ENCODE data around the gene B4GALT5.

GRCh38 chr20:49682798-49683197 lies 30.9 kb downstream of the B4GALT5 start:
- TF ChIP-seq CTCF (IDR thresholded peaks at IDR 0.05) (no peak), ZNF512 (CRISPR knock-in tag; IDR thresholded peaks at IDR 0.05; ENCODE audit: borderline replicate concordance) (no peak), AR (CRISPR knock-in tag; IDR thresholded peaks at IDR 0.05) (no peak), GABPB1 (CRISPR knock-in tag; IDR thresholded peaks at IDR 0.05) (no peak), ZNF121 (CRISPR knock-in tag; IDR thresholded peaks at IDR 0.05) (no peak), SMAD3 (CRISPR knock-in tag; IDR thresholded peaks at IDR 0.05; ENCODE audit: borderline replicate concordance) (no peak)
- TF ChIP-seq, protein P1, sequence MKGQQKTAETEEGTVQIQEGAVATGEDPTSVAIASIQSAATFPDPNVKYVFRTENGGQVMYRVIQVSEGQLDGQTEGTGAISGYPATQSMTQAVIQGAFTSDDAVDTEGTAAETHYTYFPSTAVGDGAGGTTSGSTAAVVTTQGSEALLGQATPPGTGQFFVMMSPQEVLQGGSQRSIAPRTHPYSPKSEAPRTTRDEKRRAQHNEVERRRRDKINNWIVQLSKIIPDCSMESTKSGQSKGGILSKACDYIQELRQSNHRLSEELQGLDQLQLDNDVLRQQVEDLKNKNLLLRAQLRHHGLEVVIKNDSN (CRISPR knock-in tag; IDR thresholded peaks at IDR 0.05): no peak
- TF ChIP-seq, protein P2, sequence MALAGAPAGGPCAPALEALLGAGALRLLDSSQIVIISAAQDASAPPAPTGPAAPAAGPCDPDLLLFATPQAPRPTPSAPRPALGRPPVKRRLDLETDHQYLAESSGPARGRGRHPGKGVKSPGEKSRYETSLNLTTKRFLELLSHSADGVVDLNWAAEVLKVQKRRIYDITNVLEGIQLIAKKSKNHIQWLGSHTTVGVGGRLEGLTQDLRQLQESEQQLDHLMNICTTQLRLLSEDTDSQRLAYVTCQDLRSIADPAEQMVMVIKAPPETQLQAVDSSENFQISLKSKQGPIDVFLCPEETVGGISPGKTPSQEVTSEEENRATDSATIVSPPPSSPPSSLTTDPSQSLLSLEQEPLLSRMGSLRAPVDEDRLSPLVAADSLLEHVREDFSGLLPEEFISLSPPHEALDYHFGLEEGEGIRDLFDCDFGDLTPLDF (CRISPR knock-in tag; IDR thresholded peaks at IDR 0.05): no peak
- TF ChIP-seq, protein P3, sequence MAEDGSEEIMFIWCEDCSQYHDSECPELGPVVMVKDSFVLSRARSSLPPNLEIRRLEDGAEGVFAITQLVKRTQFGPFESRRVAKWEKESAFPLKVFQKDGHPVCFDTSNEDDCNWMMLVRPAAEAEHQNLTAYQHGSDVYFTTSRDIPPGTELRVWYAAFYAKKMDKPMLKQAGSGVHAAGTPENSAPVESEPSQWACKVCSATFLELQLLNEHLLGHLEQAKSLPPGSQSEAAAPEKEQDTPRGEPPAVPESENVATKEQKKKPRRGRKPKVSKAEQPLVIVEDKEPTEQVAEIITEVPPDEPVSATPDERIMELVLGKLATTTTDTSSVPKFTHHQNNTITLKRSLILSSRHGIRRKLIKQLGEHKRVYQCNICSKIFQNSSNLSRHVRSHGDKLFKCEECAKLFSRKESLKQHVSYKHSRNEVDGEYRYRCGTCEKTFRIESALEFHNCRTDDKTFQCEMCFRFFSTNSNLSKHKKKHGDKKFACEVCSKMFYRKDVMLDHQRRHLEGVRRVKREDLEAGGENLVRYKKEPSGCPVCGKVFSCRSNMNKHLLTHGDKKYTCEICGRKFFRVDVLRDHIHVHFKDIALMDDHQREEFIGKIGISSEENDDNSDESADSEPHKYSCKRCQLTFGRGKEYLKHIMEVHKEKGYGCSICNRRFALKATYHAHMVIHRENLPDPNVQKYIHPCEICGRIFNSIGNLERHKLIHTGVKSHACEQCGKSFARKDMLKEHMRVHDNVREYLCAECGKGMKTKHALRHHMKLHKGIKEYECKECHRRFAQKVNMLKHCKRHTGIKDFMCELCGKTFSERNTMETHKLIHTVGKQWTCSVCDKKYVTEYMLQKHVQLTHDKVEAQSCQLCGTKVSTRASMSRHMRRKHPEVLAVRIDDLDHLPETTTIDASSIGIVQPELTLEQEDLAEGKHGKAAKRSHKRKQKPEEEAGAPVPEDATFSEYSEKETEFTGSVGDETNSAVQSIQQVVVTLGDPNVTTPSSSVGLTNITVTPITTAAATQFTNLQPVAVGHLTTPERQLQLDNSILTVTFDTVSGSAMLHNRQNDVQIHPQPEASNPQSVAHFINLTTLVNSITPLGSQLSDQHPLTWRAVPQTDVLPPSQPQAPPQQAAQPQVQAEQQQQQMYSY (CRISPR knock-in tag; IDR thresholded peaks at IDR 0.05): no peak
